Measurements from ENCODE around the gene DAPK1. TPM values are rescaled to one million over a fixed set of nuclear protein-coding genes. Genes with fewer than 3 reads are reported as not detected.

DAPK1 gene
- total and polyA plus RNA-seq, 2 donors (not counting 3 experiments of a cell fraction or from before 2014, with no cell fraction given): 58.9 to 119 TPM

GRCh38 chr9:87478226-87478992, 19.3 kb upstream of the DAPK1 start:
- Histone ChIP-seq H3K9me3 (replicated peaks; ENCODE audit: control insufficient read depth, insufficient read depth, low read length) (no peaks in the 10 kb centered on the region), H3K9ac (replicated peaks; ENCODE audit: extremely low read depth, insufficient read depth, low read length) (no peak overlapping the region), H2AFZ (ENCODE audit: low read depth, low read length) (no peak overlapping the region), H3K4me3 (replicated peaks in 1 of 3; ENCODE audit: insufficient read depth in 1 of 3, low read depth in 1 of 3, low read length in 3 of 3) (no peak overlapping the region), H3K4me1 (ENCODE audit: control insufficient read depth, extremely low read depth, insufficient read depth, low read length) (no peaks in the 10 kb centered on the region), H3K4me2 (ENCODE audit: insufficient read depth, low read length) (no peak overlapping the region), H3K27ac (ENCODE audit: insufficient read depth, low read depth, low read length) (no peak overlapping the region), H3K79me2 (ENCODE audit: control insufficient read depth, insufficient read depth, low read length) (no peaks in the 10 kb centered on the region), H4K20me1 (replicated peaks; ENCODE audit: control insufficient read depth, extremely low read depth, insufficient read depth, low read length) (no peaks in the 10 kb centered on the region), H3K27me3 (ENCODE audit: control insufficient read depth in 2 of 2, insufficient read depth in 2 of 2, low read length in 2 of 2) (no peaks in the 10 kb centered on the region), H3K36me3 (ENCODE audit: control insufficient read depth in 2 of 2, extremely low read depth in 1 of 2, insufficient read depth in 2 of 2, low read length in 2 of 2) (no peaks in the 10 kb centered on the region), H3K9me1 (replicated peaks; ENCODE audit: control insufficient read depth, extremely low read depth, insufficient read depth, low read length) (no peaks in the 10 kb centered on the region)
- no peak for TF ChIP-seq MYC (IDR thresholded peaks at IDR 0.05; ENCODE audit: low read depth, low read length)
- TF ChIP-seq POLR2AphosphoS5 (IDR thresholded peaks at IDR 0.05; ENCODE audit: insufficient read depth, low read depth, low read length): no peak
- no peak for TF ChIP-seq CTCF (IDR thresholded peaks at IDR 0.05; ENCODE audit: extremely low read depth in 1 of 2, insufficient read depth in 1 of 2, low read depth in 1 of 2, low read length in 2 of 2)
- no peak for TF ChIP-seq POLR2A (IDR thresholded peaks at IDR 0.05; ENCODE audit: low read depth, low read length)
- no peak for TF ChIP-seq MAX (IDR thresholded peaks at IDR 0.05; ENCODE audit: insufficient read depth, insufficient read length)
- TF ChIP-seq EZH2 (IDR thresholded peaks at IDR 0.05; ENCODE audit: borderline replicate concordance, low read depth, low read length, severe bottlenecking): no peak
- TF ChIP-seq JUN (IDR thresholded peaks at IDR 0.05; ENCODE audit: borderline replicate concordance, insufficient read depth, insufficient read length, low read depth): no peak
- TF ChIP-seq GATA2 (IDR thresholded peaks at IDR 0.05; ENCODE audit: insufficient read depth, insufficient read length, low read depth, low read length): no peak
- no peak for TF ChIP-seq FOS (IDR thresholded peaks at IDR 0.05; ENCODE audit: borderline replicate concordance, insufficient read depth, low read length)
- POLR2A ChIA-PET: no interaction called here
- BruUV-seq (replicated peaks): no TSS peak
- dilution Hi-C loops (cut with MboI; ENCODE audit: extremely low pct_ligation_motif_present, low sequenced_read_pairs): no loop called here
- intact Hi-C loops (cut with micrococcal nuclease): no loop called here
- DNase-seq (ENCODE audit: low read depth, low spot score): no peak
- FAIRE-seq: no peak
- CTCF ChIA-PET: interaction anchor here (1.4 kb wide), 1 partner anchor 1064 kb away, joined by 3 read pairs; no protein-coding TSS in a partner anchor
